ENCODE measurements around the gene LRRTM4. TPM values are rescaled to one million over a fixed set of nuclear protein-coding genes. Genes with fewer than 3 reads are reported as not detected.
"Not testable (repeated sequence)": the region's sequence is repeated elsewhere in the genome, so short reads cannot be mapped to it uniquely, and the experiment has no call there.

LRRTM4 gene
- total RNA-seq, 1 donor from 2014 or later = not detected

GRCh38 chr2:77095525-77095924 is 426.7 kb downstream of the LRRTM4 start:
- DNase-seq (ENCODE audit: extremely low read depth, low read depth, low spot score) = not testable (repeated sequence)

- DNase-seq (ENCODE audit: extremely low read depth, low read depth, low spot score) = no peak
Measured at GRCh38 chr2:77095096-77095495, 427.1 kb downstream of the LRRTM4 start.

- not testable (repeated sequence) for DNase-seq (ENCODE audit: extremely low read depth, low read depth, low spot score)
Measured at GRCh38 chr2:77088424-77088823, 433.8 kb downstream of the LRRTM4 start.

DNA sequence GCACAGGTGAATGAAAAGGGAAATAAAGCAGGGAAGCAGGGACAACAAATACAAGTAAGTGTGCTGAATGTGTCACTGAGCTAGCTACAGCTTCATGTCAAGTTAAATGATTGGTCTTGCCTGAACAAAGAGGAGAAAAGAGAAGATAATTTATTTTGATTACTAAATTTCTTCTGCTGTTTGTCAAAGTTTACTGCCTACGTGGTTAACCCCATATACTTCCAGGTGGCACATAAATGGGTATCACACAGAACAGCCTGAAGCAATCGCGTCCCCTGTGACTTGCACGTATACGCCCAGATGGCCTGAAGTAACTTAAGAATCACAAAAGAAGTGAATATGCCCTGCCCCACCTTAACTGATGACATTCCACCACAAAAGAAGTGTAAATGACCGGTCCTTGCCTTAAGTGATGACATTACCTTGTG is 434.2 kb downstream of the LRRTM4 start:
- DNase-seq (ENCODE audit: extremely low read depth, low read depth, low spot score) = no peak

DNA sequence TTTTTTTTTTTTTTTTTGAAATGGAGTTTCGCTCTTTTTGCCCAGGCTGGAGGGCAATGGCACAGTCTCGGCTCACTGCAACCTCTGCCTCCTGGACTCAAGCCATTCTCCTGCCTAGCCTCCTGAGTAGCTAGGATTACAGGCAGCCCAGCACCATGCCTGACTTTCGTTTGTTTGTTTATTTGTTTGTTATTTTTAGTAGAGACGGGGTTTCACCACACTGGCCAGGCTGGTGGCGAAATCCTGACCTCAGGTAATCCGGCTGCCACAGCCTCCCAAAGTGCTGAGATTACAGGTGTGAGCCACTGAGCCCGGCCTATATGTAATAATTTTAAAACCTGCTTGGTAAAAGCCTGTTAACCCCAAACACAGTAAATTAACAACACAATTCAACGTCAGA is 435.7 kb downstream of the LRRTM4 start:
- DNase-seq (ENCODE audit: extremely low read depth, low read depth, low spot score) = no peak

- no peak for DNase-seq (ENCODE audit: extremely low read depth, low read depth, low spot score)
Measured at GRCh38 chr2:77086051-77086450, 436.1 kb downstream of the LRRTM4 start.

DNA sequence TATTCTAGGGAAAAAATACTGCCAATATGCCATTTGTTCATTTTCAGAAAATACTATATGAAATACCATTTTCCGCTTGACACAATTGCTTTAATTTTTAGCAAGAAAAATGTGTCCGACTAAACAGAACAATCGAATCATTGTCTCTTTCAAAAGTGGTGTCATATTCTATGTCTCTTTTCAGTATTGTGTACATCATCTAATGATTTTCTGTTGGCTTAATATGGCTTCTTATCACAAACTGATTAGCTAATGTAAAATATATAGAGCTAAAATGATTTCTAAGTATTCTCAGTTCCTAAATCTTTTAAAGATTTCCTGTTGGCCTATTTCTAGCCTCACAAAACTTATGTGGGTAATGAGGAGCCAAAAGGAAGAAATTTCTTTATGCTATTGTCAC is 436.6 kb downstream of the LRRTM4 start:
- DNase-seq (ENCODE audit: extremely low read depth, low read depth, low spot score) = no peak

DNA sequence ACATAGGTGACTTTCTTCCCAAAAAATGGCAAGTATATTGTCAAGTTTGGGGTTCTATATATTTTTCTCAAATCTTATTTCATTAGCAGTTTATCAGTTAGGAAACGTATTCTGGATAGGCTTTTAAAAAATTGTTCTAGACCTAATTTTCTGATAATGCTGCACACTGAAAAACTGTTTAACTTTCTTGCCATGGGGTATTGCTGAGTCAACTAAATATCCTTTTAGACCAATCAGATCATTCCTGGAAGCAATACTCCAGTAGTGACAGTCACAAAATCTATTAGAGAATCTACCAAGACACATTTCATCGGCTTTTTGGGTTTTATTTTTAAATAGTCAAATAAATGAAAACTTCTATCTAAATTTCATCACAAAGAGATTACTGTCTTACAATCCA is 440.6 kb downstream of the LRRTM4 start:
- DNase-seq (ENCODE audit: extremely low read depth, low read depth, low spot score) = no peak

- DNase-seq (ENCODE audit: extremely low read depth, low read depth, low spot score) = no peak
Measured at GRCh38 chr2:77064324-77064723, 457.9 kb downstream of the LRRTM4 start.

GRCh38 chr2:77054938-77055337 is 467.2 kb downstream of the LRRTM4 start:
- DNase-seq (ENCODE audit: extremely low read depth, low read depth, low spot score) = no peak

DNA sequence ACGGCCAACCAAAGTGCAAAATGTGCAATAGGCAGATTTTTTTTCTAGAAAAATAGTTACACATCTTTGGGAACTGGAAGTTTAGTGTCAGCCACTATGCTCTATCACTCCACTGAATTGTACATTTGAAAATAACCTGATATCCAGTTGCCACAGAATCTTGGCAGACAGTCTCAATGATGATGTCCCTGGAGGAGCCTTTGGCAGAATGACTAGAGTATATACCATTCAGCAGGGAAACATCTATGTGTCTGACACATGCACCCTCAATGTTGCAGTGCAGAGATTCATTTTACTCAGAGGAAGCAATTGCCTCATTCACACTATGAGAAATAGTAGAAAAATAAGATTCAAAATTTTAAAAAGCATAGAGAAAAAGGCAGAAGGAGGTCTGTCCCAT is 475.8 kb downstream of the LRRTM4 start:
- no peak for DNase-seq (ENCODE audit: extremely low read depth, low read depth, low spot score)

GRCh38 chr2:77045456-77045855 is 476.7 kb downstream of the LRRTM4 start:
- DNase-seq (ENCODE audit: extremely low read depth, low read depth, low spot score) = not testable (repeated sequence)

DNA sequence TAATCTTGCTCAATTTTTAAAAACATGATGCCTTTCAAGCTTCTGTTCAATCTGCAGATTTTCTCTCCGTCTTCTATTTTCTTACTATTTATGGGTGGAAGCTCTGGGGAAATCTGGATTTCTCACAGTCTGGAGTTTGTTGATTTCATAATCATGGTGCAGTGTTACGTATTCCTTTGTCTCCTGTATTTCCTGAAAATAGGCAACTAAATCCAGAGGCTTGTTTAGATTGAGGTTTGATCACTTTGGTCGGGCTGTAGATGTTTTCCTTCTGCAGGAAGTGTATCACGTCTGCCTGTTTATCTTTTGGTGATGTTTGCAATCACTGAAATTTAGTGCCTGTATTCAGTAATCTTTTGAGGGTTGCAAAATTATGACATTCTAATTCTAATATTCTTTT is 487.7 kb downstream of the LRRTM4 start:
- DNase-seq (ENCODE audit: extremely low read depth, low read depth, low spot score) = no peak

DNA sequence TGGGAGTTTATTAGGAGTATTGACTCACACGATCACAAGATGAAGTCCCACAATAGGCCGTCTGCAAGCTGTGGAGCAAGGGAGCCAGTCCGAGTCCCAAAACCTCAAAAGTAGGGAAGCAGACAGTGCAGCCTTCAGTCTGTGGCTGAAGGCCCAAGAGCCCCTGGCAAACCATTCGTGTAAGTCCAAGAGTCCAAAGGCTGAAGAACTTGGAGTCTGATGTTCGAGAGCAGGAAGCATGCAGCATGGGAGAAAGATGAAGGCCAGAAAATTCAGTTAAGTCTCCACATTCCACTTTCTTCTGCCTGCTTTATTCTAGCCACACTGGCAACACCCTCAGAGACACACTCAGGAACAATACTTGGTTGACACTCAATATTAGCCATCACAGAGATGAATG is 492.9 kb downstream of the LRRTM4 start:
- not testable (repeated sequence) for DNase-seq (ENCODE audit: extremely low read depth, low read depth, low spot score)

- no peak for DNase-seq (ENCODE audit: extremely low read depth, low read depth, low spot score)
Measured at GRCh38 chr2:77028032-77028600, 494.1 kb downstream of the LRRTM4 start.

GRCh38 chr2:77025714-77026113 is 496.5 kb downstream of the LRRTM4 start:
- DNase-seq (ENCODE audit: extremely low read depth, low read depth, low spot score) = no peak

DNA sequence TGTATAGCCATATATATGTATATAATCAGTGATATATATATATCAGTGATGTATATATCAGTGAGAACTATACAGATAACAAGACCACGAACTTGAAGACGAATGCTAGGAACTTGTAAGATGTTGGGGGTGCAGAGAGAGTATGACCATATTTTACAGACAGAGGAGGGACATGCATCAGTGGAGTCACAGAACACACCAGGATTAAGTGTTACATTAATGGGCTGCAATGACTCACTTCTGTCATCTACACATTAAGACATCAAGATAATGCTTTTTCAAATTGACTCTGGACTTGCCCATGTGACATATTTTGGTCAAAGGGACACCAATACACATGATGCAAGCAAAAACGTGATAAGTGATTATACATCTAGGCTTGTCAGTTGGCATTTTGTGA is 501.0 kb downstream of the LRRTM4 start:
- DNase-seq (ENCODE audit: extremely low read depth, low read depth, low spot score) = no peak

DNA sequence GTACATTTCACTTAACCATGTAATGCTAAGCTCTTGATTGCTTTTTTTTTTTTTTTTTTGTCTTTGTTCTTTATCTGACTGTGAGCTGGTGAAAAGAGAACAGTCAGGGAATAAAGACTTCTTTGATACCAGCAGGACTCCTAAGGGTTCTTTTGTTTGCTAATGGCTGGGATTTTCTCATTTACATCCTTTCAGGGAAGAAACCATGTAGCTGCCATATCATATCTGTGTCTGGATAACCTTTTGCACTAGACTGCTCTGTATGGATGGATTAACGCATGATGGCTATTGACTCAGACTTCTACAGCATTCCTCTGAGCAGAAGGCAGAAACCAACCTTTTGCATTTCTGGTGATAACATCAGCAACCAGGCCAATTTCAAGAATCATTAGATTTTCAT is 504.0 kb downstream of the LRRTM4 start:
- DNase-seq (ENCODE audit: extremely low read depth, low read depth, low spot score) = no peak

DNA sequence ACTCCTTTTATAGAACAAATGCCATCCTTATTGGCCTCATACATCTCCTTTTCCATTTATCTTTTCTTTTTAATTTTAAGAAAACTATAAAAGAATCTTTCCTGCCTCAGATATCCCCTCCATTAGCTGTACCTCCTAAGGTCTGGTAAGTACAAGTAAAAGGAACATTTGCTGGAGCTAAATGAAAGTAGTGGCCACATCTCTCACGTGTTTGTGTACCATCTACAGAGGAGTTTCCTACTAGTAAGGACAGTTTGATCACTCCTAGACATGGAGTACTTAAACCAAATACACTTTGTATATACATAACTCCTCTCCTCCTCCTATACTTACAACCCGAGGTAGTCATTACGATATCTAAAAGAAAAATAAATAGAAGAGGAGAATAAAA is 504.8 kb downstream of the LRRTM4 start:
- no peak for DNase-seq (ENCODE audit: extremely low read depth, low read depth, low spot score)

GRCh38 chr2:77016443-77017354 is 505.5 kb downstream of the LRRTM4 start:
- no peak for DNase-seq (ENCODE audit: extremely low read depth, low read depth, low spot score)

DNA sequence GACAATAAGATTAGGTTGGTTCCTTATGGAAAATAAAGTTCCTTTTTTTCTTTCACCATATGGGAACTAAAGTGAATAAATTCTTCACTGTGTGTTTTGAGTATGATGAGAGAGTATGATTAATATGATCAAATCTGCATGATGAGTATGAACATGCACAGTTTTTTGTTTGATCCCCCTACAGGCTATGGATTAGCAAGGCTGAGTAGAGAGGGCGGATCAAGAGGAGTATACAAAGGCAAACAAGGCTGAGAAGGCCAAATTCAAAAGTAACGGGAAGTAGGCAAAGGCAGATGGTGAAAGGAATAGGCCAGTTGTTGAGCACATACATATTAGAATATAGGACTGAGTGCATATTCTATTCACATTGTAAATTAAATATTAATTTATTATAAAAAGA is 508.2 kb downstream of the LRRTM4 start:
- DNase-seq (ENCODE audit: extremely low read depth, low read depth, low spot score) = no peak

- DNase-seq (ENCODE audit: extremely low read depth, low read depth, low spot score) = no peak
Measured at GRCh38 chr2:77013457-77013856, 508.7 kb downstream of the LRRTM4 start.

Measured in glomerular endothelial cell (primary cell).